ENCODE data around the gene SMYD3.

GRCh38 chr1:245717611-245718010 is 789.5 kb downstream of the SMYD3 start:
- TF ChIP-seq POLR2AphosphoS5 (IDR thresholded peaks at IDR 0.05; ENCODE audit: low read depth) = no peak
- no peak for TF ChIP-seq REST (IDR thresholded peaks at IDR 0.05; ENCODE audit: insufficient replicate concordance, low read depth)
